Medulla oblongata (tissue), 1 donor: ENCODE data around the gene FXYD5.

Experiments used
- DNase-seq: peaks from one replicate; pipeline ENCODE4 v3.0.0-alpha.2; 2015; ENCODE audit errors: extremely low spot score

The FXYD5 gene, protein sequence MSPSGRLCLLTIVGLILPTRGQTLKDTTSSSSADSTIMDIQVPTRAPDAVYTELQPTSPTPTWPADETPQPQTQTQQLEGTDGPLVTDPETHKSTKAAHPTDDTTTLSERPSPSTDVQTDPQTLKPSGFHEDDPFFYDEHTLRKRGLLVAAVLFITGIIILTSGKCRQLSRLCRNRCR

DNA sequence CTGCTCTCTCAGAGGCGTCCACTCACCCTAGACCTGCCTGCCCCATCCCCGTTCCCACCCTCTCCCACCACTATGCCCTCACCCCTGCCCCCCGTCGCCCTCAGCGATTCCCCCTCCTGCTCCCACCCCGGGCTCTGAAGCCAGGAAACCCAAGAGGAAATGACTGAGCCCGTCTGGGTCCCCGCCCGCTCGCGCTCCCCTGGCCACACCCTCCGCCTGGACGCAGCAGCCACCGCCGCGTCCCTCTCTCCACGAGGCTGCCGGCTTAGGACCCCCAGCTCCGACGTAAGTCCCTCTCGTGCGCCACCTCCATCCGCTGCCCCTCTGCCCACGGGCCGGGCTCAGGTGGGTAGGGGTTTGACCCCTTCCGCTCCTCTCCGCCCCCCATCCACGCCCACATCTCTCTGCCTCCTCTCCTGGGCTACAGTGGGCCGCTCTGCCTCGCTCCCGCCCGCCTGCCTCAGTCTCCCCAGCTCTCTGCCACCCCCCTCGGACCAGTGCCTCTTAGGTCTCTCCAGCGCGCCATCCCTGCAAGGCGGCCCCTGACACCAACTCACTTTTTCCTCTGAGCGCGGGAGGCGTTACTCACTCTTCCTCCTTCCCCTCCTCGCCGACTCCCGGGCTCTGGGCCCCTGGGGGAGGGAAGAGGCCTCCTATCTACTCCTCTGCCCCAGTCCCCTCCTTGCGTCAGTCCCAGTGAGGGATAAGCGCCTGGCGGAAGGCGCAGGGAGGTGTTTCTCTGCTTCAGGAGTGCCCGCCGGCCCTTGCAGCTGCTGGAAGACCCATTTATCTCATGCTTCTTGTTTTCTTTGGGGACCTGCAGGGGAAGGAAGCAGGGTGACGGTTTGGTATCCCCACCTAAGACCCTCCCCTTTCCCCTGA, at the start of gene FXYD5:
Gene FXYD5 (plus strand): TSS at position 211 of the 882 bp plus-strand sequence. CDS start 816 bp downstream, outside the sequence.
- no peak for DNase-seq

DNA sequence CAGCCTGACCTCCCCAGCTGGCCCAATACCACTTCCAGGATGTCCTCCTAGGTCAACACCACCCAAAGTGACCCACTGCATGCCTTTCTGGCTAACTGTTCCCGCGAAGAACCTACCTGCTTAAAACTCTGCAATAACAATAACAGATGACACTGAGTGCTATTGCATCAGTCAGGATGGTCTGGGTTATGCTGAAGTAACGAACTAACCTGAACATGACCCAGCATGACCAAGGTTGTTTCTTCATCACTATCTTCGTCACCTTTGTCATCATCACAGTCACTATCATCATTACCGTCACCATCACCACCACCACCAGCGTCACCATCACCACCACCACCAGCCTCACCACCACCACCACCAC, 49.5 kb upstream of the FXYD5 start:
- DNase-seq = no peak

DNA sequence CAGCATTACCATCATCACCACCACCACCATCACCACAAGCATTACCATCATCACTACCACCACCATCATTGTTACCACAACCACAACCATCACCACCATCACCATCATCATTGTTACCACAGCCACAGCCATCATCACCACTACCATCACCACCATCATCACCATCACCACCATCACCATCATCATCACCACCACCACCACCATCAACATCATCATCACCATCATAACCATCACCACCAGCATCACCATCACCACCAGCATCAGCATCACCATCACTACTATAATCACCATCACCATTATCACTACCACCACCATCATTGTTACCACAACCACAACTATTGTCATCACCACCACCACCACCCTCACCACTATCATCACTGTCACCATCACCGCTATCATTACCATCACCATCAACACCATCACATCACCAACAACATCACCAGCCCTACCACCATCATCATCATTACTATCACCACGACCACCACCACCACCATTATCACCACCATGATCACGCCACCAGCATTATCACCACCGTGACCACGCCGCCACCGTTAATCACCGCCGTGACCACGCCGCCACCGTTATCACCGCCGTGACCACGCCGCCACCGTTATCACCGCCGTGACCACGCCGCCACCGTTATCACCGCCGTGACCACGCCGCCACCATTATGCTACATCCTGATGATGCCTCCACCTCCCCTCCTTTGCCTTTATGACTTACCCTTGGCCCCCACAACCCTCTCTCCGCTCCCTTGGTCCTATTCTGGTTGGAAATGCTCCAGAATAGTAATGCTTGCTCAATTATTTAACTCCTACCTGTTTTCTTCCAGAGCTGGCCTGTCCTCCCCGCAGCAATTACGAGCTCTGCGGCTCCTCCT, 48.9 kb upstream of the FXYD5 start:
- no peak for DNase-seq

DNA sequence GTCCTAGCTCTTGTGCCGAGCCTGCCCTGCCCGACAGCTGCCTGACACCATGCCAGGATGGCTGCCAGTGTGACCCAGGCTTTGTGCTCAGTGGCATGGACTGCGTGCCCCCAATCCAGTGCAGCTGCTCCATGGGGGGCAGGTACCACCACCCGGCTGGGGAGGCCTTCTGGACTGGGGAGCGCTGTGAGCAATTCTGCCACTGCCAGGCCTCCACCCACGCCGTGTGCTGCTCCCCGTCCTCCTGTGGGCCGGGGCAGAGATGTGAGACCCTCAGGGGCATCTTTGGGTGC, 48.3 kb upstream of the FXYD5 start:
- peak; percentile 72 for DNase-seq

DNA sequence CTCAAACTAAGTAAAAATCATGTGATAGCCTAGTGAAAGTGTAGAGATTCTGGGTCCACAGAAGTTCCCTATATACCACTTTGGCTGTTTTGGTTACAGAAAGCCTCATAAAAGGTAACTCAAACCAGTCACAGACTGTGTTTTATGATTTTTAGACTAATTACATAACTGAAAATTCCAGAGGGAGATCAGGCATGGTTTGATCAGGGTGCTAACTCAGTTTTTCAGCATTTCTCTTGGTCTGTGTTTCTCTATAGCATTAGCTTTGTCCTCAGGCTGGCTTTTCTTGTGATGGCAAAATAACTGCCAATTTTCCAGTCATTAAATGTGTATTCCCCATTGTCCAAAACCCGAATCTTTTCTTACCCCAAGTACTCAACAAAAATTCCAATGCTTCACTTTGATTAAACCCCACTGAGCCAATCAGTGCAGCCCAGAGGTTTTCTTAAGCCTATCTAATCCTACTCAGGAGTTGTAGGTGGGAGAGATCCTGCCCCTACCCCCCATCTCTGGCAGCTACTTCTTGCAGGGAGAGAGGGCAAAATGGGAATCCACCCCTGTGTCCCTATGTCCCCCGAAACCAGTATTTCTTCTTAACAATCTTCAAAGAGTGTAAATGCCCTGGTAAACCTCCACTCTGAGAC, 47.5 kb upstream of the FXYD5 start:
- DNase-seq = no peak

DNA sequence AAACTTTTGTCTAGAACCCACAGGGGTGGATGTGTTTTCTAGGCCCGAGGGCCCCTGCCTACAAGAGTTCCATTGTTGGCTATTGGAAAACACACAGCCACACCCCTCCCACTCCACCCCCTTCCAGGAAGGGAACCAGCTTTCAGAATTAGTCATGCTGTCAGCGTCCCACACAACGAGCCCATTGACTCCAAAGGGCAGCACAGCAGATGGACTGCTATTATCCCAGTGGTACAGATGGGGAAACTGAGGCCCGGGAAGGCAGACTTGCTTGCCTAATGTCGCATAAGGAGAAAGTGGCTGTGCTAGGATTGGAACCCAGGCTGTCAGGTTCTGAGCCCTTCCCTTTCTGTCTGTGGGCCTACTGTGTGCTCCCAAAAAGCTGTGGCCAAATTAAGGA, 47.0 kb upstream of the FXYD5 start:
- peak; percentile 96 for DNase-seq

DNA sequence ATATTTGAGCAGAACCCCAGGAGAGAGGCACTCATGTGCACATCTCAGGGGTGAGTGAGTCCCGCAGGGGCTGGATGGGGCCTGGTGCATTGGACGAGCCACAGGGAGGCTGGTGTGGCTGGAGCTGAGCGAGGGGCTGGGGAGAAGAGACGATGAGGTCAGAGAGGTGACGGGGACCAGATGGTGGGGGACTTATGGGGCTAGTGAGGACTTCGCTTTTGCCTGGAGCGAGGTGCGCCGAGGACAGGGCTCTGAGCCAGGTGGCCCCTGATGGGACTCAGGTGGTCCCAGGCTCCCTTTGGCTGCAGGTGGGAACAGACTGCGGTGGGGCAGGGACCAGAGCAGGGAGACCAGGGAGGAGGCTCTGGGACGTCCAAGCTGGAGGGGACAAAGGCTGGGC, 45.8 kb upstream of the FXYD5 start:
- no peak for DNase-seq

DNA sequence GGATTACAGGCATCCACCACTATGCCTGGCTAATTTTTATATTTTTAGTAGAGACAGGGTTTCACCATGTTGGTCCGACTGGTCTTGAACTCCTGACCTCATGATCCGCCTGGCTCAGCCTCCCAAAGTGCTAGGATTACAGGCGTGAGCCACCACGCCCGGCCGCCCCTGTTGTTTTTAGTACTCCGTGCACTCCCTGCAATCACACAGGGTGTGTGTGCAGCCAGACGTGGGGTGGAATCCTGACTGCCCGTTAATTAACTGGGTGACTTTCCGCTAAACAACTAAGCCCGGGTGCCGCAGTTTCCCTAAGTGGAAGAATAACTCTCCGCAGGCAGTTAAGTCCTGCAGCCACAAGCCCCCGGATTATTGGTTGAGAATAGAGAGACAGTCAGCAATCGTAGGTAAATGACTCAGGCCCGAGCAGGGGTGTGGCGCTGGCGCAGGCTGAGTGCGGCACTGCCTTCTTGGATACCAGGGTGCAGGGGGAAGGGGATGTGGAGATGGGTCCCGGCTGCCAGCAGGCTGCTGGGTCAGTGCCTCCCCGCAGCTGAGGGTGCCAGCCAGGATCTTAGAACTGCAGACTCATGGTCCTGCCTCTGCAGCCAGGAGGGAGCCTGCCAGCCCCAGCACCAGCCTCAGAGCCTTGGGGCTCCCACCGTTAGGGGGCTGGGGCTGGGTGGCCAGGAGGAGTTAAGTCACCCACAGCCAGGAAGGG, 45.0 kb upstream of the FXYD5 start:
- peak; percentile 75 for DNase-seq

DNA sequence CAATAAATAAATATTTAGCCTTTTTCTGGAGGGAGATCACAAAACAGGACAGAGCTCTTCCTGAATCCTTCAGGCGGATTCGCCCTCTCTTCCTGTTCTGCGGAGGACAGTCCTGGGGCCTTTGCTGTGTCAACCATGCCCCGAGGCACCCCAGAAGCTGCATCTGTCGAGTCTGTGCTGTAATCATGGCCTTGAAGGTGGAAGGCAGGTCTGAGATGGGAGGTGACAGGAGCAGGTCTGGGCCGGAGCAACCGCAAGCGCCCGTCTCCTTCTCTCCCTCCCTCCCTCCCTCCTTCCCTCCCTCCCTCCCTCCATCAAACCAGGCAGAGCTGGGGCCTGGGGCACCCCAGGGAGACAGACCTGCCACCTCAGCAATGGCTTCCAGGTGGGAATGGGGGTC, 43.6 kb upstream of the FXYD5 start:
- no peak for DNase-seq

DNA sequence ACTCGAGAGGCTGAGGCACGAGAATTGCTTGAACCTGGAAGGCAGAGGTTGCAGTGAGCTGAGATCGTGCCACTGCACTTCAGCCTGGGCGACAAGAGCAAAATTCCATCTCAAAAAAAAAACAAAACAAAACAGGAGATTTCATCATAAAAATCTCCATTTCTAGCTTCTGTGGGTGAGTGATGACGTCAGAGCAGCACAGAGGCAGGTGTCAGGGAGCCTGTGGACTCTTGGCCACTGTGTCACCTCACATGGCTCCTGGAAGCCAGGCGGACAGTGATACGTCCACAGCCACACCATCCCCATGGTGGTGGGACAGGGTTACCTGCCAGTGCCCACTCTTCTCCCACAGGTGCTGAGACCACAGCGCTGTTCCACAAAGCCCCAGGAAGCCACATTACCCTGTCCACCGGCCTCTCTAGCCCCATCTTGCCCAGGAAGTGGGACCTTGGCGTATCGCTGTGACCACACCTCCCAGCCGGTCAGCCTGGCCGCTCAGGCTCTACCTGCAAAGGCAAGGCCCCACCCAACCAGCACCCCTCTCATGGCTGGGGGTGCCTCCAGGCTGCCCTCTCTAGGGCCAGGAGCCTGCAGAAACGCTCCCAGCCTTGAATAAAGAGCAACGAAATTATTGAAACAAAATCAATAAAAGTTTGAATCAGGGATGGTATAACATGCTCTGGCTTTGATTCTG, 41.4 kb upstream of the FXYD5 start:
- no peak for DNase-seq

DNA sequence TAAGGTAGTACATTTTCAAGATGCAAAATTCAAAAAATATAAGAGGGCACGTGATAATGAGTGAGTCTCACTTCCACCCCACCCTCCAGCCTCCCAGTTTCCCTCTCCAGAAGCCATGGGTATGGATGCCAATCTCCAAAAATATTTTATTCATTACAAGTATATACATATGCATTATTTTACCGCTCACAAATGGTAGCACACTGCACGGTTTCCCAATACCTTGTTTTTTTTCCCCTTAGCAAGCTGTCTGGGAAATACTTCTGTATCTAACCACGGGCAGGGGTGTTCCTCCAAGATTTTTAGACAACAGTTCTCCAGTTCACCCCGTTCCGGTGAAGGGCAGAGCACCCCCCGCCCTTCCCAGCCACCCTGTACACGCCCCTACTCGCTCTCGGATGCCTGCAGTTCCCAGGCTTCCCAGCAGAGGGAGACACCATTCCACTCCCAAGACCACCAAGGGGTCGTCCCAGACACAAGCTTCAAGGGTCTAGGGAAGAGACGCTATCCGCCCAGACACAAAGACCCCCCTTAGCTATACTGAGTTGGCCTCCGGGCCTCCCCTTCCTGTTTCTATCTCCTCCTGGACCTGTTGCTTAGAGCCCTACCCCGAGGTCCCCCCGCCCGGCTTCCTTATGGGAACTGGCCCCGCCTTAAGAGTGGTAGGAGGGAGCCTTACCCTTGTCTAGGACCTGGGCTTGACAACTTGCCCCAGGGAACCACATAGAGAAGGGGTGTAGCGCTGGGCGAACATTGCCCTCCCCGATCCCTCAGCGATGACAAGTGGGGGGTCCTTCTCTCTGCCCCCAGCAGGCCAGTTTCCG, 40.0 kb upstream of the FXYD5 start:
- DNase-seq = peak; percentile 92

DNA sequence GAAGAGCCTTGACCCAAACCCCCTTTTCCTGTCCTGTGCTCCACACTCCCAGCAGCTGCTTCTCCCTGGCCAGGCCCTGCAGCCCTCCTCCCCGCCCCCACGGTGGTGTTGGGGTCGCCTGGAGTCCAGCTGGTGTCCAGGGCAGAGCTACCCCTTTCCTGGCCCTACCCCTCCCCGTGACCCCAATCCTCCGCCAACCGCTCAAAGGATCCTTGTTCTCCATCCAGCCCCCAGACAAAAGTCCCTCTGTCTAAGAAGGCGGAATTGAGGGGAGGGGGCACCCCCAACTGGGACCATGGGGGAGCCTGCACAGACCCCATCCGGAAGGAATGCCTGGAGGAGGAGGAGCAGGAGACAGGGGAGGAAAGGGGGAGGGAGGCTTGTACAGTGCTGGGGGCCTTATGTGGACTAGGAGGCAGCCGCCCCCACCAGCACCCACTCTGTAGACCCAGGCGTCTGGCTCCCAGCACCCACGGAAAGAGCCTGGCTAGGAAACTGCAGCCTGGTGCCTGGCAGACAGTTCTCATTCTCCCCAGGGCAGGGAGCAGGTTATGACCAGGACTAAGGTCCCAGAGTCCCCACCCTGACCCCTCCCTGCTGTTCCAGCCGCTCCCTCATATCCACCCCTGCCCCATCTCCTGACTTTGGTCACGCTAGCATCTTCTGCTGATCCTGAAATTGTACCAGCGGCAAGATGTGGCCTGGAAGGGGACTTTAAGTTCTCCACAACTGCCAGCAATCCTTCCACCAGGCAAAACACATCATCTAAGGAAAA, 39.2 kb upstream of the FXYD5 start, which contains the start of gene FXYD3:
Gene FXYD3 (plus strand): TSS at position 647 of the 775 bp plus-strand sequence. CDS start 3,554 bp downstream, outside the sequence.
- DNase-seq = peak; percentile 95

DNA sequence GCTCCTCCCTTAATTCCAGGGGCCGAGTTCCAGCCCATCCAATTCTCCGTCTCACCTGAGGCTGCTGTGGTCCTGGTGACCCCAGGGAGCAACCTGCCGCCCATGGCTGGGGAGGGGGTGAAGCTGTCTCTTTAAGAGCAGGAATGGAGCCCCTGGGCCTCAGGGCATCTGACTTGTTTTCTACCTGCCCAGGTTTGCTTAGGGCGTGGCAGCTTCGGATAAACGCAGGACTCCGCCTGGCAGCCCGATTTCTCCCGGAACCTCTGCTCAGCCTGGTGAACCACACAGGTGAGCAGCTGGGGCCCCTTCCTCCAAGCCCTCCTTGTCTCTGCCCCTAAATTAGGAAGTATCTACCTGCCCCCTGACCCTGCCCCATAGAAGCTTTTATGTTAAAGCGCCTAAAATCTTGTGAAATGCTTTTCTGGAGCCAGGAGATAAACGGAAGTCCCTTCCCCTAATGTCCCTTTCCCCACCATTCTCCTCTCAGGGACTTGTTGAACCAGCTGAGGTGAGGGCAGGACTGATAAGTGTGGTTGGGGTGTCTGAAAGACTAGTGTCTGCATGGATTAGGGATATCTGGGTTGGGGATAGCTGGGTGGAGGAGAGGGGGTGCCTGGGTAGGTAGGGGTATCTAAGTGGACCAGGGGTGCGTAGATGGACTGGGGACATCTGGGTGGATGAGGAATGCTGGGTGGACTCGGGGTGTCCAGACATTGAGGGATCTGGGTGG, 38.3 kb upstream of the FXYD5 start:
- no peak for DNase-seq

DNA sequence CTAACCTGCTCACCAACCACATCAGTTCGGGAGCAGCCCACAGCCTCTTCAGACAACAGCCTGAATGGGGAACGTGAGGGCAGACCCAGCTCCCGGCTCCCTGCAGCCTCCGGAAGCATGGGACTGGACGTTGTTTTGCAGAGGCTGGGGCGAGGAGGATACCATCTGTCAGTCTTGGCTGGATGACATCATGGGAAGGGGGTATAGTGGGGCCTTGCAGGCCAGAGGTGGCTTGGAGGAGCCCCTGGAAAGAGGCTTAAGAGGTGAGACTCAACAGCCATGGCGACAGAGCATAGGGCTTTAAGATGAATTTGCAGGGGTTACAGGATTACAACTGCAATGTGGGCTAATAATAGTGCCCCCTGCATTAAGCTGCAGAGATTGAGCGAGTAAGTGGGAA, 37.4 kb upstream of the FXYD5 start:
- no peak for DNase-seq

DNA sequence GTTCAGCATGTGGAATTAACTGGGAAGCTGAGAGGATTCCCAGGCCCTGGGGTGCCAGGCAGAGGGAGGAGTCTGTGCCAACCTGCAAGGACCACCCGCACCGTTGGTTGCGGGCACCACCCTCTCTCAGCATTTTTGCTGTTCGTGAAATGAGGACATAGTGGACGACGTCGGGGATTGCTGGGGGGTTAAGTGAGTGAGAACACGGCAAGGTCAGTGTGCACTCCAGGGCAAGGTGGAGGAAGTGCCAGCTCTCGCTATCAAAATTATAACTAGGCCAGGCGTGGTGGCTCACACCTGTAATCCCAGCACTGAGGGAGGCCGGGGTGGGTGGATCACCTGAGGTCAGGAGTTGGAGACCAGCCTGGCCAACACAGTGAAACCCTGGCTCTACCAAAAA, 36.7 kb upstream of the FXYD5 start:
- DNase-seq = no peak

DNA sequence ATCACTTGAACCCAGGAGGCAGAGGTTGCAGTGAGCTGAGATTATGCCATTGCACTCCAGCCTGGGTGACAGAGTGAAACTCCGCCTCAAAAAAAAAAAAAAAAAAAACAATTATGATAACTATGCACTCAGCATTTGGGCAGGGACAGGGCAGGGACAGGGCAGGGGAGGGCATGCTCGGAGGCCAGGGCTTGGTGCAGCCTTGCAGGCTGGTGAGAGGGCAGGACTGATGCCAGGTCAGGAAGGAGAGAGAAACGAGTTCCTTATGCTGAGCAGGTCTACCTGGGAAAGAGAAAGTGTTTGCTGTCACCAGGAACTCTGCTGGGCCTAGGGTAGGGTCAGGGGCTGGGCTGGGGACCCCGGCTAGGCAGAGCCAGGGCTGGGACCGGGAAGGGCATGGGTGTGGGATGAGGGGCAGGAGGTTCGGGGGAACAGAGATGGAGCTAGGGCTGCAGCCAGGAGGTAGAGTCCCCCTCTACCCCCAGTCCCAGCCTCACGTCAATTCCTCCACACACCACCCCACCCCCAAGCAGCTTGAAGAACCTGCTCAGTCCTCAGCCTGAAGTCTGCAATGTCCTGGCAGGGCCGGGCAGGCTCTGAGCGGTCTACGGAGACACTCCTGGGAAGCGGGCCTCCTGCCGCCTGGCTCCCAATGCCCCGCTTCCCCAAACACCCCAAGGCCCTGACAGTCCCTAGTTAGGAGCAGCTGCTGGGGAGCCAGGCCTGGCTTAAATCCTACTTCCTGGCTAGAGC, 36.1 kb upstream of the FXYD5 start:
- no peak for DNase-seq

DNA sequence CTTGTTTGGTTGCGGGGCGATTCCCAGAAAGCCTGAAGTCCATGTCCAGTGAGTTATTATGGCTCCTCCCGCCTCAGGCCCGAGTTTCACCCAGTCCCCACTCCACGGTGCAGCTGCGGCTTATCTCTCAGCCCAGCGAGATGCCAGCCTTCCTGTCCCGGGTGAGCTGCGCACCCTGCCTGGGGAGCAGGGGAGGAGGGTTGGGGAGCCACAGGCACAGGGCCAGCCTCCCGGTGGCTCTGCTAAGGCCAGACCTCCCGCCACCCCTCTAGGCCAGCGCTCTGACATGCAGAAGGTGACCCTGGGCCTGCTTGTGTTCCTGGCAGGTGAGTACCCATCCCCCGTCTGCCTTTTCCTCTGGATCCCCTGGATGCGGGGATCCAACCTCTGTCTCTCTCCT, 35.4 kb upstream of the FXYD5 start:
- DNase-seq = no peak
